PC-3 (cell line): Measurements from ENCODE around the gene GTPBP6.

ENCODE experiments used
- EZH2 ChIP-seq: fragments of 300-600 bp; sonication (generic); IDR thresholded peaks from one replicate; pipeline ENCODE4 v1.6.1; 2017; ENCODE audit warnings: antibody characterized with exemption, mild to moderate bottlenecking, low read length; ENCODE audit not compliant: unreplicated experiment
- TF ChIP-seq, protein P1 (sequence below): fragments of 300-600 bp; sonication (generic); conservative IDR thresholded peaks from 2 replicates; pipeline ENCODE4 v1.5.1; 2017; ENCODE audit warnings: antibody characterized with exemption, low read depth, mild to moderate bottlenecking, low read length

DNA sequence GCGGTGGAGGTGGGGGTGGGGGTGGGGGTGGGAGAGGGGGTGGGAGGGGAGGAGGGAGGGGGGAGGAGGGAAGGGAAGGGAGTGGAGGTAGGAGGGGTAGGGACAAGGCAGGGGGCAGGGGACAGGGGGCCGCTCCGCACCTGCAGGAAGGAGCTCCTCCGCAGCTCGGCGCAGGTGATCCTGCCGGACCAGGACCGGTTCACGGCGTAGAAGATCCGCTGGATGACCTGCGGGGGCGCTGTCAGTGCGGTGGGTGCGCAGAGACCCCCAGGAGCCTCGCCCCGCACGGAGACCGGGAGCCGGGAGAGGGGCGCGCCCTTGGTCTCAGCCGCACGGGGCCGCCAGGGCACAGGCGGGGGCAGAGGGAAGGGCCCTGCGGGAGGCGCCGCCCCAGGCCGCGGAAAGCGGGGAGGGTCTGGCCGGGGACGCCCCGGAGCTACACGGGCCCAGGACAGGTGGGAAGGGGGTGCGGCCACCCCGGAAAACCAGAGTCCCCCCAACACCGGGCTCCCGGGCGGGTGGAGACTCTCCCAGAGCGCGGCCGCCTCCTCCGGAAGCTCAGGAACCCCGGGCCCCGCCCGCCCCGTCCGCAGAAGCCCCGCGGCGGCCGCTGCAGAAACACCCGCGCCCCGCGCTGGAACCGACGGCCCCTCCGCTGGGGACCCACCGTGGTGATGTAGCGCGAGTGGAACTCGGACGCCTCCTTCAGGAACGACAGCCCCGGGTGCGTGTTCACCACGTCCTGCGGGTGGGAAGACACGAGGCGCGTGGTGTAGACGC lies 27.6 kb upstream of the GTPBP6 start:
- TF ChIP-seq, protein P1, sequence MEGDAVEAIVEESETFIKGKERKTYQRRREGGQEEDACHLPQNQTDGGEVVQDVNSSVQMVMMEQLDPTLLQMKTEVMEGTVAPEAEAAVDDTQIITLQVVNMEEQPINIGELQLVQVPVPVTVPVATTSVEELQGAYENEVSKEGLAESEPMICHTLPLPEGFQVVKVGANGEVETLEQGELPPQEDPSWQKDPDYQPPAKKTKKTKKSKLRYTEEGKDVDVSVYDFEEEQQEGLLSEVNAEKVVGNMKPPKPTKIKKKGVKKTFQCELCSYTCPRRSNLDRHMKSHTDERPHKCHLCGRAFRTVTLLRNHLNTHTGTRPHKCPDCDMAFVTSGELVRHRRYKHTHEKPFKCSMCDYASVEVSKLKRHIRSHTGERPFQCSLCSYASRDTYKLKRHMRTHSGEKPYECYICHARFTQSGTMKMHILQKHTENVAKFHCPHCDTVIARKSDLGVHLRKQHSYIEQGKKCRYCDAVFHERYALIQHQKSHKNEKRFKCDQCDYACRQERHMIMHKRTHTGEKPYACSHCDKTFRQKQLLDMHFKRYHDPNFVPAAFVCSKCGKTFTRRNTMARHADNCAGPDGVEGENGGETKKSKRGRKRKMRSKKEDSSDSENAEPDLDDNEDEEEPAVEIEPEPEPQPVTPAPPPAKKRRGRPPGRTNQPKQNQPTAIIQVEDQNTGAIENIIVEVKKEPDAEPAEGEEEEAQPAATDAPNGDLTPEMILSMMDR, result no peak
- no peak for TF ChIP-seq EZH2
